B cell (primary cell): ENCODE results near the gene RNFT2. TPM values are rescaled to one million over a fixed set of nuclear protein-coding genes. Genes with fewer than 3 reads are reported as not detected.

Source experiments
- ATAC-seq: fragments of 200-7000 bp; cut with Tn5 transposase; one replicate; pipeline ENCODE4 v1.10.0; 2021; ENCODE audit warnings: low read depth, mild to moderate bottlenecking, moderate number of reproducible peaks, moderate library complexity
- CTCF ChIA-PET: fragments of 350-600 bp; sonication (Branson Sonifier 250); formaldehyde crosslinking; loops from one replicate; lab custom pipeline; 2021; ENCODE audit warnings: antibody characterized with exemption, inconsistent platforms; lab: Charles Lee
- POLR2A ChIA-PET: fragments of 350-600 bp; sonication (Branson Sonifier 250); formaldehyde crosslinking; loops from one replicate; lab custom pipeline; 2021; ENCODE audit warnings: antibody characterized with exemption; lab: Charles Lee
- DNase-seq: peaks from one replicate; pipeline ENCODE4 v3.0.0; 2013
- H2AFZ ChIP-seq: 2 replicates; pipeline ENCODE4 v1.6.1; 2012; ENCODE audit warnings: mild to moderate bottlenecking, low read depth, low read length; ENCODE audit not compliant: insufficient read depth, poor library complexity, severe bottlenecking
- H3K27ac ChIP-seq, 2 donors: 1 replicate in 1 of 2; 2 replicates in 1 of 2; pipeline ENCODE4 v1.5.1; 2012 to 2013; ENCODE audit warnings: low read length in 2 of 2, mild to moderate bottlenecking in 2 of 2, moderate library complexity in 1 of 2
- H3K27me3 ChIP-seq, 4 experiments: fragments of 200-600 bp in 1 of 4; sonication (generic) in 1 of 4; replicated peaks in 1 of 4; 1 replicate in 2 of 4; 2 replicates in 2 of 4; pipeline versions ENCODE4 v1.6.1 to v1.7.0; 2013 to 2016; ENCODE audit warnings: low read length in 3 of 4, mild to moderate bottlenecking in 2 of 4, mixed read lengths in 1 of 4, moderate library complexity in 1 of 4; ENCODE audit not compliant: insufficient read depth in 4 of 4, control insufficient read depth in 3 of 4; ENCODE audit errors: control extremely low read depth in 1 of 4
- H3K36me3 ChIP-seq, 2 experiments: replicated peaks in 1 of 2; 1 replicate in 1 of 2; 2 replicates in 1 of 2; pipeline versions ENCODE4 v1.6.1 to v1.7.1; 2013; ENCODE audit warnings: low read length in 1 of 2; ENCODE audit not compliant: insufficient read depth in 2 of 2, control insufficient read depth in 1 of 2; ENCODE audit errors: control extremely low read depth in 1 of 2, extremely low read depth in 1 of 2
- H3K4me1 ChIP-seq, 2 donors: fragments of 200-600 bp in 1 of 2; sonication (generic) in 1 of 2; 1 replicate in 1 of 2; 2 replicates in 1 of 2; pipeline versions ENCODE4 v1.5.1 to v1.6.1; 2013 to 2017; ENCODE audit warnings: low read length in 2 of 2; ENCODE audit not compliant: control insufficient read depth in 2 of 2, insufficient read depth in 2 of 2
- H3K4me2 ChIP-seq: replicated peaks from 2 replicates; pipeline ENCODE3; 2012; ENCODE audit warnings: mild to moderate bottlenecking, low read depth, low read length; ENCODE audit not compliant: poor library complexity, severe bottlenecking
- H3K4me3 ChIP-seq, 5 experiments: fragments of 200-600 bp in 1 of 5; sonication (generic) in 1 of 5; 1 replicate in 3 of 5; 2 replicates in 2 of 5; pipeline versions ENCODE4 v1.5.1 to v1.7.0; 2011 to 2016; ENCODE audit warnings: low read length in 4 of 5, mild to moderate bottlenecking in 4 of 5, low read depth in 2 of 5, control low read depth in 1 of 5, moderate library complexity in 1 of 5; ENCODE audit not compliant: insufficient read depth in 1 of 5; ENCODE audit errors: control extremely low read depth in 1 of 5, extremely low read depth in 1 of 5
- H3K79me2 ChIP-seq: fragments of 200-600 bp; sonication (generic); one replicate; pipeline ENCODE4 v1.6.0; 2016; ENCODE audit warnings: low read length; ENCODE audit not compliant: control insufficient read depth, insufficient read depth
- H3K9ac ChIP-seq: fragments of 200-600 bp; sonication (generic); 2 replicates; pipeline ENCODE4 v1.6.1; 2017; ENCODE audit warnings: mild to moderate bottlenecking, low read length, moderate library complexity
- H3K9me3 ChIP-seq, 3 donors: one replicate each; pipeline versions ENCODE4 v1.6.1 to v1.7.1; 2013; ENCODE audit warnings: low read length in 2 of 3; ENCODE audit not compliant: control insufficient read depth in 2 of 3, insufficient read depth in 1 of 3; ENCODE audit errors: control extremely low read depth in 1 of 3
- H4K20me1 ChIP-seq: 2 replicates; pipeline ENCODE4 v1.6.0; 2012; ENCODE audit warnings: mild to moderate bottlenecking, low read length; ENCODE audit not compliant: insufficient read depth, control insufficient read depth, poor library complexity, severe bottlenecking
- H3K27ac Mint-ChIP-seq: one replicate; pipeline ENCODE4 v1.8.0; 2021; ENCODE audit warnings: mixed read lengths
- H3K27me3 Mint-ChIP-seq: one replicate; pipeline ENCODE4 v1.8.0; 2021; ENCODE audit warnings: mixed read lengths
- H3K4me1 Mint-ChIP-seq: one replicate; pipeline ENCODE4 v1.8.0; 2021; ENCODE audit warnings: mixed read lengths
- H3K4me3 Mint-ChIP-seq: one replicate; pipeline ENCODE4 v1.8.0; 2021; ENCODE audit warnings: mixed read lengths
- H3K9me3 Mint-ChIP-seq: one replicate; pipeline ENCODE4 v1.8.0; 2022; ENCODE audit warnings: mixed read lengths; ENCODE audit not compliant: insufficient read depth
- EZH2 ChIP-seq: IDR thresholded peaks from 2 replicates; pipeline ENCODE4 v1.6.1; 2012; ENCODE audit warnings: borderline replicate concordance, low read depth, mild to moderate bottlenecking, moderate library complexity, low read length; ENCODE audit not compliant: insufficient read depth, poor library complexity, severe bottlenecking
- WGBS: methylation state at CpG from one replicate; pipeline ENCODE4 v1.1.5; 2013; ENCODE audit warnings: missing lambda C conversion rate; ENCODE audit not compliant: insufficient coverage; 5-methylcytosine and 5-hydroxymethylcytosine counted together
- intact Hi-C: fragments of 100-400 bp; cut with micrococcal nuclease; formaldehyde crosslinking; loops from one replicate; pipeline ENCODE4 v1.10.0; 2022
- polyA plus RNA-seq: library from polyadenylated mRNA; depleted of rRNA; stranded (reverse); fragments of >200 nt; gene quantifications from 2 replicates; pipeline ENCODE4 v1.2.3, GENCODE V29; 2012
- total RNA-seq, 2 donors: library from RNA; stranded (reverse); fragments of 120-200 nt in 1 of 2; gene quantifications; 1 replicate in 1 of 2; 2 replicates in 1 of 2; pipeline versions ENCODE4 v1.2.3 to v1.2.4, GENCODE V29; 2013 to 2022
- TF ChIP-seq, protein P1 (sequence below): fragments of 200-600 bp; IDR thresholded peaks from one replicate; pipeline ENCODE4 v1.8.0; 2022; ENCODE audit warnings: antibody characterized with exemption, mild to moderate bottlenecking

The RNFT2 gene
- total and polyA plus RNA-seq, 2 donors (not counting 1 experiment from before 2014, with no cell fraction given): 5.2 to 18.2 TPM

DNA sequence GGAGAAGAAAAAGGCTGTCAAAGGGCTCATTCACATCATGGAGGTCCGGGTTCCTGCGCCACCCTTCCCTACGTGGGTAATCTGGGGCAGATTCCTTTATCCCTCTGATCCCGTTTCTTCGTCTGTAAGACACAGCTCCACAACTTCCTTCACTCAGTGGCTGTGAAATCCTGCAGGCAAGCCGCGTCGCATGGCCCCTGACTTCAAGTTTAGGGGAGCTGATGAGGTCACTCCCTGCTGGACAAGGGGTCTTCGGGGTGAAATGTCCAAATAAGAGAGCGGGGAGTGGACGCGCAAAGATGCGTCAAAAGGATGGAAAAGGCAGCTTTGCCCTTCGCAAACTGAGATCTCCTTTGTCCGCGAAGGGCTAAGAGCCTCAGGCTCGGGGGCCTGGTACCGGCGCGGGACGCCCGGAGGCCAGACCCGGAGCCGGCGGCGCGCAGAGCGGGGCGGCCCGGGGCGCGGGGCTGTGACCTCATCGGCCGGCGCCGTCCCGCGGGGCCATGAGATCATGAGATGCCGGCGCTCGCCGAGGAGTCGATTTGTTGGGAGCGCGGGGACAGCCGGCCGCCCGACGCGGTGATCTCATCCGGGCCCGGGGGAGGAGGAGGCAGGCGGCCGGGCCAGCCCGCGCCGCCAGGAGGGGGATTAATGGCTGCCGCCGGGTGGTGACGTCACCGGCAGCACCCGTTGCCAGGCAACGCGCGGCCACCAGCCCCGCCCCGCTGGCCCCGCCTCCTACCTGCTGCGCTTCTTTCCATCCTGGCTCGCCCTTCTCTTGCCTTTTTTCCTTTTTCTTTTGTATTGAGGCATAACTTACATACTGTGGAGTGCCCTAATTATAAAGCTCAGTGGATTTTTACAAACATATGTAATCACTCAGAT lies 81.1 kb downstream of the RNFT2 start:
- Histone ChIP-seq H3K4me1 (peaks cover 47 to 49% of the 10 kb centered on the region in 2 donors), H3K27ac (peak overlapping the region; percentile 93 to 94), H3K27me3 (no peaks in the 10 kb centered on the region), H3K4me3 (peak overlapping the region; percentile 82 to 96 (median 95)), H3K36me3 (no peaks in the 10 kb centered on the region), H3K4me2 (peak overlapping the region; percentile 91), H2AFZ (peak overlapping the region; percentile 85), H3K79me2 (no peaks in the 10 kb centered on the region), H3K9ac (peak overlapping the region; percentile 96), H3K9me3 (no peaks in the 10 kb centered on the region), H4K20me1 (no peaks in the 10 kb centered on the region)
- no peaks in the 10 kb centered on the region for H3K27me3 Mint-ChIP-seq
- peak overlapping the region; percentile 93 for H3K27ac Mint-ChIP-seq
- intact Hi-C loops: loop anchor here (1.0 to 2.0 kb wide), 5 partner anchors 16 to 542 kb away; partner anchors contain the start of genes HRK, MED13L, RNFT2 and SPRING1
- DNase-seq: peak; percentile 95
- H3K4me1 Mint-ChIP-seq: peaks cover 59% of the 10 kb centered on the region
- TF ChIP-seq, protein P1, sequence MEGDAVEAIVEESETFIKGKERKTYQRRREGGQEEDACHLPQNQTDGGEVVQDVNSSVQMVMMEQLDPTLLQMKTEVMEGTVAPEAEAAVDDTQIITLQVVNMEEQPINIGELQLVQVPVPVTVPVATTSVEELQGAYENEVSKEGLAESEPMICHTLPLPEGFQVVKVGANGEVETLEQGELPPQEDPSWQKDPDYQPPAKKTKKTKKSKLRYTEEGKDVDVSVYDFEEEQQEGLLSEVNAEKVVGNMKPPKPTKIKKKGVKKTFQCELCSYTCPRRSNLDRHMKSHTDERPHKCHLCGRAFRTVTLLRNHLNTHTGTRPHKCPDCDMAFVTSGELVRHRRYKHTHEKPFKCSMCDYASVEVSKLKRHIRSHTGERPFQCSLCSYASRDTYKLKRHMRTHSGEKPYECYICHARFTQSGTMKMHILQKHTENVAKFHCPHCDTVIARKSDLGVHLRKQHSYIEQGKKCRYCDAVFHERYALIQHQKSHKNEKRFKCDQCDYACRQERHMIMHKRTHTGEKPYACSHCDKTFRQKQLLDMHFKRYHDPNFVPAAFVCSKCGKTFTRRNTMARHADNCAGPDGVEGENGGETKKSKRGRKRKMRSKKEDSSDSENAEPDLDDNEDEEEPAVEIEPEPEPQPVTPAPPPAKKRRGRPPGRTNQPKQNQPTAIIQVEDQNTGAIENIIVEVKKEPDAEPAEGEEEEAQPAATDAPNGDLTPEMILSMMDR: no peak
- no peak for TF ChIP-seq EZH2
- ChIA-PET POLR2A (interaction anchor here (0.6 to 1.9 kb wide), 4 partner anchors 13 to 62 kb away, joined by 3 to 6 read pairs (median 6); partner anchors contain the start of gene HRK), CTCF (interaction anchor here (0.9 to 2.2 kb wide), 3 partner anchors 40 to 110 kb away, joined by 3 to 8 read pairs (median 4); no protein-coding TSS in a partner anchor)
- WGBS: under 1% methylated on average over 65 of the region's 70 CpGs
- peak overlapping the region; percentile 87 for H3K4me3 Mint-ChIP-seq
- no peaks in the 10 kb centered on the region for H3K9me3 Mint-ChIP-seq
- peak; percentile 84 for ATAC-seq
